HG03280 (cell line): ENCODE results near the gene PIP.
"Not testable (repeated sequence)": the region's sequence is repeated elsewhere in the genome, so short reads cannot be mapped to it uniquely, and the experiment has no call there.

ENCODE experiments used
- ATAC-seq: cut with Tn5 transposase; IDR thresholded peaks from one replicate; pipeline ENCODE4 v1.9.1; 2021; ENCODE audit warnings: mild to moderate bottlenecking, moderate library complexity; ENCODE audit not compliant: unreplicated experiment

The PIP gene

GRCh38 chr7:143131781-143132180 lies at the start of gene PIP:
Gene PIP, plus strand, starts transcription at chr7:143132077. Its CDS starts 40 bp downstream, at chr7:143132117.
- no peak for ATAC-seq

- ATAC-seq, result no peak
These were observed 46.8 kb upstream of the PIP start for GRCh38 chr7:143085109-143085508.

- ATAC-seq, result not testable (repeated sequence)
These were observed 46.3 kb upstream of the PIP start for GRCh38 chr7:143085610-143086009.

- ATAC-seq, result not testable (repeated sequence)
These were observed 43.2 kb upstream of the PIP start for GRCh38 chr7:143088549-143089231.

GRCh38 chr7:143096146-143096545 lies 35.7 kb upstream of the PIP start:
- ATAC-seq, result no peak

- ATAC-seq, result not testable (repeated sequence)
These were observed 32.3 kb upstream of the PIP start for GRCh38 chr7:143099579-143099978.

GRCh38 chr7:143104759-143105158 lies 27.1 kb upstream of the PIP start:
- ATAC-seq, result no peak

- ATAC-seq, result not testable (repeated sequence)
These were observed 23.9 kb upstream of the PIP start for GRCh38 chr7:143108019-143108418.

- ATAC-seq, result no peak
These were observed 14.5 kb upstream of the PIP start for GRCh38 chr7:143117395-143117794.

GRCh38 chr7:143120691-143121405 lies 11.0 kb upstream of the PIP start:
- no peak for ATAC-seq

GRCh38 chr7:143123326-143123725 lies 8.6 kb upstream of the PIP start:
- ATAC-seq, result not testable (repeated sequence)

- no peak for ATAC-seq
These were observed 5.7 kb upstream of the PIP start for GRCh38 chr7:143126146-143126545.

- ATAC-seq, result no peak
These were observed 2.8 kb upstream of the PIP start for GRCh38 chr7:143129051-143129450.

GRCh38 chr7:143129477-143129876 lies 2.4 kb upstream of the PIP start:
- ATAC-seq, result no peak

GRCh38 chr7:143130541-143130940 lies 1.3 kb upstream of the PIP start:
- ATAC-seq, result no peak

GRCh38 chr7:143147070-143147469 lies 15.2 kb downstream of the PIP start:
- no peak for ATAC-seq

GRCh38 chr7:143148050-143148449 lies 16.2 kb downstream of the PIP start:
- ATAC-seq, result no peak

GRCh38 chr7:143148651-143149050 lies 16.8 kb downstream of the PIP start:
- no peak for ATAC-seq

- ATAC-seq, result not testable (repeated sequence)
These were observed 18.8 kb downstream of the PIP start for GRCh38 chr7:143150696-143151095.

- ATAC-seq, result not testable (repeated sequence)
These were observed 26.7 kb downstream of the PIP start for GRCh38 chr7:143158617-143159016.

GRCh38 chr7:143171697-143172096 lies 39.8 kb downstream of the PIP start:
- ATAC-seq, result no peak

- no peak for ATAC-seq
These were observed 40.5 kb downstream of the PIP start for GRCh38 chr7:143172354-143172753.
